Testis (tissue), 2 donors: ENCODE data around the gene ADAMTSL5.

Source experiments
- POLR2A ChIP-seq: fragments of 450-650 bp; IDR thresholded peaks from one replicate; pipeline ENCODE4 v1.6.1; 2017; ENCODE audit warnings: antibody characterized with exemption, mild to moderate bottlenecking, moderate library complexity
- TF ChIP-seq, protein P1 (sequence below), 3 experiments: fragments of 450-650 bp in 2 of 3; fragments of 200-600 bp in 1 of 3; sonication (generic) in 1 of 3; IDR thresholded peaks; one replicate each; pipeline ENCODE4 v1.5.1; 2016 to 2019; ENCODE audit warnings: antibody characterized with exemption in 3 of 3, mild to moderate bottlenecking in 2 of 3, moderate library complexity in 1 of 3

DNA sequence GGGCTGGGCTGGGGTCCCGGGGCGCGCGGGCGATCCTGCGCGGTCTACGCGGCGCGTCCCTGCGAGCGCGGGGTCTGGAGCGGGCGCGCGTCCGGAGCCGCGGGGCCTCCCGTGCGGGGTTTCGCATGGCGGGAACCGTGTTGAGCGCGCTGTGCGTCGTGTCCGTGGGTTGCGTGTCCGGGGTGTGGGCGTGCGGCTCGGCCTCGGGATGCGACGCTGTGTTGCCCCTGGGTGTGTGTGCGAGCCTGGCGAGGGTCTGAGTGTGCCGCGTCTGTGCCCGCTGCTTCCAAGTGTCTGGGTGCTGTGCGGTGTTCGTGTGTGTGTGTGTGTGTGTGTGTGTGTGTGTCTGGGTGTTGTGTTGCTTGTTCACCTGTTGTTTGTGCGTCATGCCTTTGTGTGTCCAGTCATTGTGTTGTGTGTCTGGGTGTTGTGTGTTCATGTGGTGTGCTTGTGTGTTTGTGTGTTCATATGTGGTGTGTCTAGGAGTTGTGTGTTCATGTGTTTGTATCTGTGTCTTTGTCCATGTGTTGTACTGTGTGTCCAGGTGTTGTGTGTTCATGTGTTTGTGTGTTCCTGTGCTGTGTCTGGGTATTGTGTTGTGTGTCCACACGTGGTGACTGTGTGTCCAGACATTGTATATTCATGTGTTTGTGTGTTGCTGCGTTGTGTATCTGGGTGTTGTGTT lies 11.6 kb upstream of the ADAMTSL5 start:
- TF ChIP-seq, protein P1, sequence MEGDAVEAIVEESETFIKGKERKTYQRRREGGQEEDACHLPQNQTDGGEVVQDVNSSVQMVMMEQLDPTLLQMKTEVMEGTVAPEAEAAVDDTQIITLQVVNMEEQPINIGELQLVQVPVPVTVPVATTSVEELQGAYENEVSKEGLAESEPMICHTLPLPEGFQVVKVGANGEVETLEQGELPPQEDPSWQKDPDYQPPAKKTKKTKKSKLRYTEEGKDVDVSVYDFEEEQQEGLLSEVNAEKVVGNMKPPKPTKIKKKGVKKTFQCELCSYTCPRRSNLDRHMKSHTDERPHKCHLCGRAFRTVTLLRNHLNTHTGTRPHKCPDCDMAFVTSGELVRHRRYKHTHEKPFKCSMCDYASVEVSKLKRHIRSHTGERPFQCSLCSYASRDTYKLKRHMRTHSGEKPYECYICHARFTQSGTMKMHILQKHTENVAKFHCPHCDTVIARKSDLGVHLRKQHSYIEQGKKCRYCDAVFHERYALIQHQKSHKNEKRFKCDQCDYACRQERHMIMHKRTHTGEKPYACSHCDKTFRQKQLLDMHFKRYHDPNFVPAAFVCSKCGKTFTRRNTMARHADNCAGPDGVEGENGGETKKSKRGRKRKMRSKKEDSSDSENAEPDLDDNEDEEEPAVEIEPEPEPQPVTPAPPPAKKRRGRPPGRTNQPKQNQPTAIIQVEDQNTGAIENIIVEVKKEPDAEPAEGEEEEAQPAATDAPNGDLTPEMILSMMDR (IDR thresholded peaks at IDR 0.05) = no peak
- TF ChIP-seq POLR2A = no peak
